NAMALWA (cell line): Measurements from ENCODE around the gene RFC3.
"Not testable (repeated sequence)": the region's sequence is repeated elsewhere in the genome, so short reads cannot be mapped to it uniquely, and the experiment has no call there.

Source experiments
- DNase-seq: peaks from one replicate; pipeline ENCODE4 v3.0.0-alpha.2; 2015; ENCODE audit warnings: low spot score

RFC3 gene

GRCh38 chr13:33817901-33818706, at the start of gene RFC3:
TSS of gene RFC3 (plus strand) at chr13:33818149. CDS start at chr13:33818179, 30 bp downstream.
- peak; percentile 98 for DNase-seq

GRCh38 chr13:33771296-33771695, 46.7 kb upstream of the RFC3 start:
- DNase-seq, result no peak

GRCh38 chr13:33773790-33774462, 44.0 kb upstream of the RFC3 start:
- no peak for DNase-seq

- no peak for DNase-seq
These were observed 42.4 kb upstream of the RFC3 start for GRCh38 chr13:33775339-33776108.

GRCh38 chr13:33776239-33776881, 41.6 kb upstream of the RFC3 start:
- DNase-seq, result no peak

GRCh38 chr13:33782631-33783030, 35.3 kb upstream of the RFC3 start:
- DNase-seq, result no peak

- DNase-seq, result not testable (repeated sequence)
These were observed 34.7 kb upstream of the RFC3 start for GRCh38 chr13:33783212-33783611.

GRCh38 chr13:33784738-33785137, 33.2 kb upstream of the RFC3 start:
- DNase-seq, result no peak

- DNase-seq, result no peak
These were observed 32.6 kb upstream of the RFC3 start for GRCh38 chr13:33785384-33785783.

GRCh38 chr13:33787051-33787591, 30.8 kb upstream of the RFC3 start:
- peak; percentile 71 for DNase-seq

GRCh38 chr13:33789066-33789606, 28.8 kb upstream of the RFC3 start:
- DNase-seq, result no peak

- DNase-seq, result no peak
These were observed 28.2 kb upstream of the RFC3 start for GRCh38 chr13:33789739-33790138.

- DNase-seq, result no peak
These were observed 24.2 kb upstream of the RFC3 start for GRCh38 chr13:33793726-33794125.

- DNase-seq, result no peak
These were observed 23.4 kb upstream of the RFC3 start for GRCh38 chr13:33794576-33794975.

GRCh38 chr13:33796095-33796494, 21.9 kb upstream of the RFC3 start:
- no peak for DNase-seq

- DNase-seq, result no peak
These were observed 20.3 kb upstream of the RFC3 start for GRCh38 chr13:33797622-33798021.

GRCh38 chr13:33798023-33798422, 19.9 kb upstream of the RFC3 start:
- DNase-seq, result no peak

- peak; percentile 55 for DNase-seq
These were observed 17.9 kb upstream of the RFC3 start for GRCh38 chr13:33799950-33800592.

- DNase-seq, result no peak
These were observed 17.2 kb upstream of the RFC3 start for GRCh38 chr13:33800646-33801186.

GRCh38 chr13:33806470-33807248, 11.3 kb upstream of the RFC3 start:
- DNase-seq, result peak; percentile 16
